ENCODE measurements around the gene DSCAM.

DSCAM gene

GRCh38 chr21:40531016-40531415 is 315.9 kb downstream of the DSCAM start:
- no peak for DNase-seq

GRCh38 chr21:40517646-40518045 is 329.3 kb downstream of the DSCAM start:
- DNase-seq, result no peak

GRCh38 chr21:40516335-40516734 is 330.6 kb downstream of the DSCAM start:
- peak; percentile 7 for DNase-seq

- no peak for DNase-seq
Measured at GRCh38 chr21:40512590-40512989, 334.4 kb downstream of the DSCAM start.

GRCh38 chr21:40507978-40508377 is 339.0 kb downstream of the DSCAM start:
- no peak for DNase-seq

GRCh38 chr21:40505681-40506080 is 341.3 kb downstream of the DSCAM start:
- DNase-seq, result no peak

- DNase-seq, result no peak
Measured at GRCh38 chr21:40505244-40505643, 341.7 kb downstream of the DSCAM start.

- DNase-seq, result no peak
Measured at GRCh38 chr21:40504825-40505224, 342.1 kb downstream of the DSCAM start.

GRCh38 chr21:40496116-40496515 is 350.8 kb downstream of the DSCAM start:
- no peak for DNase-seq

GRCh38 chr21:40490408-40490807 is 356.6 kb downstream of the DSCAM start:
- no peak for DNase-seq

GRCh38 chr21:40489001-40489400 is 358.0 kb downstream of the DSCAM start:
- DNase-seq, result no peak

GRCh38 chr21:40481764-40482163 is 365.2 kb downstream of the DSCAM start:
- no peak for DNase-seq

- DNase-seq, result no peak
Measured at GRCh38 chr21:40474513-40474912, 372.4 kb downstream of the DSCAM start.

- no peak for DNase-seq
Measured at GRCh38 chr21:40472013-40472412, 374.9 kb downstream of the DSCAM start.

- DNase-seq, result no peak
Measured at GRCh38 chr21:40471103-40471502, 375.9 kb downstream of the DSCAM start.

GRCh38 chr21:40466893-40467483 is 380.0 kb downstream of the DSCAM start:
- no peak for DNase-seq

GRCh38 chr21:40465382-40465781 is 381.6 kb downstream of the DSCAM start:
- DNase-seq, result no peak

- DNase-seq, result no peak
Measured at GRCh38 chr21:40463176-40463575, 383.8 kb downstream of the DSCAM start.

- DNase-seq, result no peak
Measured at GRCh38 chr21:40461008-40461407, 385.9 kb downstream of the DSCAM start.

- no peak for DNase-seq
Measured at GRCh38 chr21:40457741-40458140, 389.2 kb downstream of the DSCAM start.

GRCh38 chr21:40454057-40454456 is 392.9 kb downstream of the DSCAM start:
- DNase-seq, result no peak

- DNase-seq, result no peak
Measured at GRCh38 chr21:40453183-40453582, 393.8 kb downstream of the DSCAM start.

- no peak for DNase-seq
Measured at GRCh38 chr21:40452548-40452947, 394.4 kb downstream of the DSCAM start.

- DNase-seq, result no peak
Measured at GRCh38 chr21:40447016-40447415, 399.9 kb downstream of the DSCAM start.

- DNase-seq, result no peak
Measured at GRCh38 chr21:40445349-40445921, 401.5 kb downstream of the DSCAM start.
